Body of pancreas (tissue), 4 donors: Measurements from ENCODE around the gene ADGRA1.

Source experiments
- POLR2A ChIP-seq, 3 donors: fragments of 450-650 bp; IDR thresholded peaks; one replicate each; pipeline ENCODE4 v1.6.1; 2016; ENCODE audit warnings: antibody characterized with exemption in 3 of 3, mild to moderate bottlenecking in 2 of 3
- TF ChIP-seq, protein P1 (sequence below), 7 experiments: fragments of 450-650 bp in 4 of 7; fragments of 200-600 bp in 3 of 7; sonication (generic) in 3 of 7; IDR thresholded peaks; one replicate each; pipeline ENCODE4 v1.5.1; 2016 to 2019; ENCODE audit warnings: antibody characterized with exemption in 7 of 7

DNA sequence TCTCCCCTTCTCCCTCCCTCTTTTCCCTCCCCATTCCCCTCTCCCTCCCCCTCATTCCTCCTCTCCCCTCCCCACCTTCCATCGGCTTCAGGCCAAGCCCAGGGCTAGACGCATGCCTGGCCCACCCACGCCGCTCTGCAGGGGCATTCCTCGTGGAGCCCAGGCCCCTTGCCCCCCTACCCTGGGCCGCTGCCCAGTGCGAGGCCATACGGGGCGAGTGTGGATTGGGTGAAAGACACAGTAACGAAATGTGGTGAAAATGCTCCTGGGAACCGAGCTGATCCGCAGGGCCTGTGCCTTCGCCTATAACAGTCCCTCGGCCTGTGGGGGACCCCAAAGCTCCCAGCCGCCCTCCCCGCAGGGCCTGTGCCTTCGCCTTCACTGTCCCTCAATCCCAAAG is 28.3 kb downstream of the ADGRA1 start:
- TF ChIP-seq POLR2A (IDR thresholded peaks at IDR 0.05): no peak
- TF ChIP-seq, protein P1, sequence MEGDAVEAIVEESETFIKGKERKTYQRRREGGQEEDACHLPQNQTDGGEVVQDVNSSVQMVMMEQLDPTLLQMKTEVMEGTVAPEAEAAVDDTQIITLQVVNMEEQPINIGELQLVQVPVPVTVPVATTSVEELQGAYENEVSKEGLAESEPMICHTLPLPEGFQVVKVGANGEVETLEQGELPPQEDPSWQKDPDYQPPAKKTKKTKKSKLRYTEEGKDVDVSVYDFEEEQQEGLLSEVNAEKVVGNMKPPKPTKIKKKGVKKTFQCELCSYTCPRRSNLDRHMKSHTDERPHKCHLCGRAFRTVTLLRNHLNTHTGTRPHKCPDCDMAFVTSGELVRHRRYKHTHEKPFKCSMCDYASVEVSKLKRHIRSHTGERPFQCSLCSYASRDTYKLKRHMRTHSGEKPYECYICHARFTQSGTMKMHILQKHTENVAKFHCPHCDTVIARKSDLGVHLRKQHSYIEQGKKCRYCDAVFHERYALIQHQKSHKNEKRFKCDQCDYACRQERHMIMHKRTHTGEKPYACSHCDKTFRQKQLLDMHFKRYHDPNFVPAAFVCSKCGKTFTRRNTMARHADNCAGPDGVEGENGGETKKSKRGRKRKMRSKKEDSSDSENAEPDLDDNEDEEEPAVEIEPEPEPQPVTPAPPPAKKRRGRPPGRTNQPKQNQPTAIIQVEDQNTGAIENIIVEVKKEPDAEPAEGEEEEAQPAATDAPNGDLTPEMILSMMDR (IDR thresholded peaks at IDR 0.05): no peak
